Non-pigmented ciliary epithelial cell (primary cell): ENCODE data around the gene DNAJB4.
A peak's percentile ranks its signal among the peaks of the same experiment; 100 is the strongest.
"Not testable (repeated sequence)": the region's sequence is repeated elsewhere in the genome, so short reads cannot be mapped to it uniquely, and the experiment has no call there.

Experiments
- DNase-seq: peaks from one replicate; pipeline ENCODE4 v3.0.0-alpha.2; 2010; ENCODE audit warnings: low read depth

Gene DNAJB4

DNA sequence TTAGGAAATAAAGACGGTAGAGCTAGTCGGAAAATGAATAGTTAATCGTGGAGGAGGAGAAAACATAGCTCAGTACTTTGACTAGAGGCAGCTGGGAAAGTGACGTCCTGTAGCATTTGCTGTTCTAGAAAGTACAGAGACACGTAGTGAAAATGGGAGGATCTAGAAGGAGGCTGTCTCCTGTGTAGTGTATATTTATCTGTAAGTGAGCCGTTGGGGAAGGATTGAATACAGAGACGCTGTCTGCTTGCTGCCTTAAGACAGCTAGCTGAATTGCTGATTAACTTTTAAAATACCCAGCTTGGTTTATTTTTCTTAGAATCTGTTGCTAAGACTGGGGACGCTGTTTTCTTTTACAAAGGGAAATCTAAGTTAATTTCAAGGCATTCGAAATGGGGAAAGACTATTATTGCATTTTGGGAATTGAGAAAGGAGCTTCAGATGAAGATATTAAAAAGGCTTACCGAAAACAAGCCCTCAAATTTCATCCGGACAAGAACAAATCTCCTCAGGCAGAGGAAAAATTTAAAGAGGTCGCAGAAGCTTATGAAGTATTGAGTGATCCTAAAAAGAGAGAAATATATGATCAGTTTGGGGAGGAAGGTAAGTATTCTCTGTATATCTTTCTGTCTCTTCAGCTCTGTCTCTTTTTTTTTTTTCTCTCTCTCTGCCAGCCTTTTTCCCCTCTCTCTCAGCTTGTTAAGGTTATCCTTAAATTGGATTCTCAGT is at the start of gene DNAJB4:
Gene DNAJB4, plus strand, starts transcription at position 221 of the 729 bp plus-strand sequence. Its CDS starts 172 bp downstream, at position 393.
- peak; percentile 97 for DNase-seq

DNA sequence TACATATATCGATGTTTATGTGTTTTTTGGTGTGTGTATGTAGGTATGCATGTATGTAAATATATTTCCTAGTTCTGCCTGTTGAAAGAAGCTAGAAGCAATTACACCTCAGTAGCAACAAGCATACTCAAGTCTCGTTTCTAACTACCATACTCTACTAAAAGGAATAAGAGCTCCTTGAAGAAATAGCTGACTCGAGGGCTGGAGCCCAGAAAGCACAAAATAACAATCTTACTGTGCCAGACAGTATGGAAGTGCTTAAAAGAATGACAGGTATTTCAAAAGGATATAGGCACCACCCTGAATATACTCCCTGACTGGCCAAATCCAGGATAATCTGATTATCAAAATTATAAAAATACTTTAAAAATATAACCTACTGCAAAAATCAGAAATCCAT is 49.0 kb upstream of the DNAJB4 start:
- DNase-seq = no peak

DNA sequence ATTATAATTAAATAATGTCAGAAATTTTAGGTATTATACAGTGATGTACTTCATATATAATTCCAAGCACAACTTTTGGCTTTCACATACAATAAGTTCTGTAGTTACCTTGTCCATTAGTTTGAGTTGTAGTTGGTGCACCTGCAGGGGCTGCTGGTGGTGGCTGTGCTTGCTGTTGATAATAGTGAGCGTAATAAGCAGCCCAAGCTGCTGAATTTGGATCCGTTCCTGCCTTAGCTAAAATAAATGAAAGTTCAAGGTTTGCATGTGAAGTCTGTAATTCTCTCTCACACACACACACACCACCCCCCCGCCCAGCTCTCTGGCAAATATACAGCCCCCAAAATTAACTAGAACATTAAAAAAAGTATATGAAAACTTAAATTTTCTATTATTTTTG is 48.3 kb upstream of the DNAJB4 start:
- no peak for DNase-seq

DNA sequence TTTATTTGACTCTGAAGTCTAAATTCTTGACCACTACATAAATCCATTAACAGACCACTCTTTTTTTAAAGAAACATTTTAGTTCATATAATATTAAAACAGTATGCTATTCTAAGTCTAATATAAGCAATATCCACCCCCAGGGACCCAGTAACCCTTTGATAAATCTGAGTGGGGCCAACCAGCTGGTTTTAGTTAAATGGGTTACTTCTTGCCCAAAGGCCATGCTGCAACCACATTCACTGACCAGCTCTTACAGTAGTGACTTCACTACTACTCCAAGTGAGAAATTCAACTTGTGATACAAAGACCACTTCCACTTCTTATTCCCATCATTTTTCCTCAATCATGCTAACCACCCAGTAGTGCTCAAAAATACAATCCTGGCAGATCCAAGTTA is 46.3 kb upstream of the DNAJB4 start:
- no peak for DNase-seq

GRCh38 chr1:77958850-77959249 is 45.9 kb upstream of the DNAJB4 start:
- no peak for DNase-seq

- DNase-seq = no peak
These were observed 43.3 kb upstream of the DNAJB4 start for GRCh38 chr1:77961392-77961791.

GRCh38 chr1:77966291-77966690 is 38.4 kb upstream of the DNAJB4 start:
- DNase-seq = no peak

GRCh38 chr1:77970192-77970591 is 34.5 kb upstream of the DNAJB4 start:
- DNase-seq = no peak

GRCh38 chr1:77972080-77972479 is 32.7 kb upstream of the DNAJB4 start:
- DNase-seq = no peak

GRCh38 chr1:77975386-77975785 is 29.4 kb upstream of the DNAJB4 start:
- no peak for DNase-seq

DNA sequence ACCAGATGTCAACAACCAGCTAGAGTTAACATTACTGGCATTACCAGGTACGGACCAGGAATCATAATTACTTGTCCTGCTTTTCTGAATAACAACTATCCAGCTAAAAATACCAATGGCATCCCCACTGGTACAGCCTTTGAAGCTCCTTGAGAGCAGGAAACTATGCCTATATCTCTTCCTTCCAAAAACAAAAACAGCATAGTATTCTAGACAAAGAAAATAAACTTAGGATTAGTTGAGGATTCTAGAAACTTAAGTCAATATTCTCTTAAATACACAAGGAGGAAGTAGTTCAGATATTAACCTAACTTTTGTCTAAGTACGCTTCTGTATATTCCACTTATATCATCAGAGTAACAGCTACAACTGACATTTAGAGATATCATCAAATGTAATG is 28.8 kb upstream of the DNAJB4 start:
- no peak for DNase-seq

- no peak for DNase-seq
These were observed 28.2 kb upstream of the DNAJB4 start for GRCh38 chr1:77976433-77977076.

GRCh38 chr1:77977989-77978292 is 26.8 kb upstream of the DNAJB4 start:
- DNase-seq = no peak

DNA sequence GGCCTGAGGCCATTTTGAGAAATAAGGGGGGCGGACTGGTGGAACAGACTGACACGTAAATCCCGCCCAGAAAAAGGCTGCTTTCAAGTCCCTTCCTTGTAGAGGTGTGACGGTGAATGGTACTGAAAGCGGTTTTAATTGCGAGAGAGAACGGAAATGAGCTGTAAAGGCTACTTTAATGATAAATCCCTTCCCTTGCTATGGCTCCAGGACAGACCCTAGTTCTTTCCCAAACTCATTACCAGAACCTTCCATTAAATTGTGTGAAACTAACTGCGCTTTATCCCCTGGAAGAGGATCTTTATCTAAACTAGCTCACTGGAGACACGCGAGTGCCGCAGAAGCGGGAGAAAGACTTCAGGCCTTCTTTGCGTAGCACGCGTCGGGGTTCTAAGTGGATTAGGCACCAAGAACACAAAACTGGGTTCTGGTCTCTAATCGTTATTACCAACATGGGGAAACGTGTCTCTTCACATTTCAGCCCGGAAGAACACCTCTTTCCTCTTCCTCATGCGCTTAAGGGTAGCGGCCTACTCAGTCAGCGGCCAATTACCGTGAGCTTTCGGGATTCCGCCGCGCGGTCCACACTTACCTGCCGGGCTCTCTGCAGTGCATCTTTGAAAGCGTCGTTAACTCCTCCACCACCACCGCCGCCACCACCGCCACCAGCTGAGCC is 26.3 kb upstream of the DNAJB4 start:
- DNase-seq = peak; percentile 81

DNA sequence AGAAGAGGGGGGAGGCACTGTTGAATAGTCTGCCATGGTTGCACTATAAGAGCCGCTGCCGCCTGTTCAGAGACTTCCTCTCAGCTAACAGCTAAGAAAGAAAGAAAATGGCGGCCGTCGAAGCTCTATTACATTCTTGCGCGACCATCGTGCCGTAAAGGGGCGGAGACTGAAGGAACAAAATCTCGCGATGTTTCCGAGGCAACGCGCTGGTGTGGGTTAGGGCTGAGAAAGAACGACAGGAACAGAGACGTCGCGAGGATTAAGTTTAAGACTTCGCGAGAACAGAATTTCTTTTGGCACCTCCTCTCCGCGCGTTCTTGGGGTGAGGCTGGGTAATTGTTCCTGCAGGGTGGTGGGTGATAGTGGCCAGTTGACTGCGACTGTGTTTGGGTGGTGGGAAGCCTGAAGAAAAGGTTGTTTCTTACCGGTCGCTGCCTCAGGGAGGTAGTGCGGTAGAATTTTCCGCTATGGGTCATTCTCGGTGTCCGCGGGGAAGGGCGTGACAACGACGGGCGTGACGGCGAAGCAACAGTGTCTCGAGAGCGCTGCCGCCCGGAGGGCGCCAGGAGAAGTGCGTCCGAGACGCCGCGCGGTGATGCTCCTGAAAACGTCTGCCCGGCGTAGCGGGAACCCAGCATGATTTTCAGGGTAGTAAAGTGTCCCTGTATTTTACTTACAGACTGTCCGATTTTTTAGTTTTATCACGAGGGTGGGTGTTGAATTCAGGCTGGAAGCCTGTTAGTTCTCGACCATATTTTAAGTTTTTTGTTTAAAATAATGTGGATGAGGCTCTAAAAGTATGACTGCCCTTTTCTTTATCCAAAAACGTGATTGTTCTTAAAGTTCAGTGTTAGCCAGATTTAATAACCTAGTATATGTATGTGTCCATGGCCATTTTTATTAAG is 25.5 kb upstream of the DNAJB4 start, which contains the start of gene FUBP1:
Gene FUBP1, minus strand, starts transcription at position 104 of the 908 bp plus-strand sequence. Its CDS starts 68 bp downstream, at position 36.
- peak; percentile 98 for DNase-seq

- DNase-seq = not testable (repeated sequence)
These were observed 21.3 kb upstream of the DNAJB4 start for GRCh38 chr1:77983352-77983996.

GRCh38 chr1:77983997-77984355 is 20.8 kb upstream of the DNAJB4 start:
- no peak for DNase-seq

GRCh38 chr1:77984629-77985028 is 20.1 kb upstream of the DNAJB4 start:
- no peak for DNase-seq

- no peak for DNase-seq
These were observed 17.9 kb upstream of the DNAJB4 start for GRCh38 chr1:77986810-77987209.

DNA sequence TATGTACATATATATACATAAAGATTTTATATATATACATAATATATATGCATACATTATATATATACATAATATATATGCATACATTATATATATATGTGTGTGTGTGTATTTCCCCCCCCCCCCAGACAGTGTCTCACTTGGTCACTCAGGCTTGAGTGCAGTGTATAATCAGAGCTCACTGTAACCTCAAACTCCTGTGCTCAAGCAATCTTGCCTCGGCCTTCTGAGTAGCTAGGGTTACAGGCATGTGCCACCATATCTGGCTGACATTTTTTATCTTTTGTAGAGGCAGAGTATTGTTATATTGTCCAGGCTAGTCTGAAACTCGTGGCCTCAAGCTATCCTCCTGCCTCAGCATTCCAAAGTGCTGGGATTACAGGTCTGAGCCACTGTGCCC is 16.8 kb upstream of the DNAJB4 start:
- no peak for DNase-seq

DNA sequence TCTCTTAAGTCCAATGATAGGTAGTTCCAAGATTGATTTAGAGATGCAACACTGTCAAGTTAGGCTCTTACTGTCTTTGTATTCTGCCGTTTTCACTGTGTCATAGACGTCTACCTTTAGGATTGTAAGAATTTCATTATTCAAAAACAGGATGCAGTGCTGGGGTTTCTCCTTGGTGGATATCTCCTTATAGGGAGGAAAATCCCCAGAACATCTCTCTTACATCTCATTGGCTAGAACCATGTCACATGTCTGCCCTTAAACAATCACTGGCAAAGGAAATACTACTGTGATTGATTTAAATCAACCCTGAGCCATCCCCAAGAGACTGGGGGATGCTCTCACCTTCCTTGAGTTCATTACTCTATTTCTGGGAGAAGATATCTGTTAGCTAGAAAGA is 15.0 kb upstream of the DNAJB4 start:
- no peak for DNase-seq
